GM19240 (cell line): ENCODE data around the gene GANC.
"Not testable (repeated sequence)": the region's sequence is repeated elsewhere in the genome, so short reads cannot be mapped to it uniquely, and the experiment has no call there.

ENCODE experiments used
- DNase-seq: peaks from one replicate; pipeline ENCODE4 v3.0.0; 2011; ENCODE audit warnings: low spot score; ENCODE audit not compliant: insufficient read length

GANC gene

GRCh38 chr15:42282344-42282743 is 9.3 kb downstream of the GANC start:
- DNase-seq, result no peak

GRCh38 chr15:42282926-42283325 is 9.9 kb downstream of the GANC start:
- DNase-seq, result no peak

- DNase-seq, result no peak
Measured at GRCh38 chr15:42283671-42284070, 10.7 kb downstream of the GANC start.

- DNase-seq, result no peak
Measured at GRCh38 chr15:42284551-42284950, 11.6 kb downstream of the GANC start.

- DNase-seq, result no peak
Measured at GRCh38 chr15:42285034-42285433, 12.0 kb downstream of the GANC start.

GRCh38 chr15:42286445-42287029 is 13.5 kb downstream of the GANC start:
- DNase-seq, result no peak

- DNase-seq, result no peak
Measured at GRCh38 chr15:42287931-42288330, 14.9 kb downstream of the GANC start.

- DNase-seq, result no peak
Measured at GRCh38 chr15:42289166-42289565, 16.2 kb downstream of the GANC start.

- not testable (repeated sequence) for DNase-seq
Measured at GRCh38 chr15:42301004-42301403, 28.0 kb downstream of the GANC start.

- no peak for DNase-seq
Measured at GRCh38 chr15:42306681-42307080, 33.7 kb downstream of the GANC start.

- no peak for DNase-seq
Measured at GRCh38 chr15:42313463-42313862, 40.5 kb downstream of the GANC start.

- DNase-seq, result no peak
Measured at GRCh38 chr15:42314818-42315217, 41.8 kb downstream of the GANC start.

GRCh38 chr15:42315521-42315920 is 42.5 kb downstream of the GANC start:
- no peak for DNase-seq

- not testable (repeated sequence) for DNase-seq
Measured at GRCh38 chr15:42316282-42316805, 43.3 kb downstream of the GANC start.

GRCh38 chr15:42319206-42319605 is 46.2 kb downstream of the GANC start:
- no peak for DNase-seq

GRCh38 chr15:42324308-42324707 is 51.3 kb downstream of the GANC start:
- no peak for DNase-seq

GRCh38 chr15:42329161-42329560 is 56.2 kb downstream of the GANC start:
- no peak for DNase-seq

GRCh38 chr15:42329992-42330391 is 57.0 kb downstream of the GANC start:
- DNase-seq, result no peak

- DNase-seq, result no peak
Measured at GRCh38 chr15:42331235-42331634, 58.2 kb downstream of the GANC start.

- DNase-seq, result no peak
Measured at GRCh38 chr15:42332331-42332730, 59.3 kb downstream of the GANC start.

GRCh38 chr15:42335074-42335473 is 62.1 kb downstream of the GANC start:
- no peak for DNase-seq

- DNase-seq, result not testable (repeated sequence)
Measured at GRCh38 chr15:42336650-42337049, 63.6 kb downstream of the GANC start.

- not testable (repeated sequence) for DNase-seq
Measured at GRCh38 chr15:42337104-42337503, 64.1 kb downstream of the GANC start.

- DNase-seq, result no peak
Measured at GRCh38 chr15:42338500-42338899, 65.5 kb downstream of the GANC start.
